Fibroblast of lung (primary cell): Measurements from ENCODE around the gene TNNI3. TPM values are rescaled to one million over a fixed set of nuclear protein-coding genes. Genes with fewer than 3 reads are reported as not detected.

Source experiments
- DNase-seq, 2 donors: peaks; one replicate each; pipeline versions ENCODE4 v3.0.0 to v3.0.0-alpha.2; 2010; ENCODE audit warnings: low read depth in 2 of 2
- H2AFZ ChIP-seq: 2 replicates; pipeline ENCODE4 v1.5.1; 2012; ENCODE audit warnings: low read length, control low read depth, inconsistent platforms
- H3K27ac ChIP-seq: 2 replicates; pipeline ENCODE4 v1.5.1; 2011; ENCODE audit warnings: low read length, control low read depth; ENCODE audit not compliant: insufficient read depth
- H3K27me3 ChIP-seq: 2 replicates; pipeline ENCODE4 v1.5.1; 2011; ENCODE audit warnings: mild to moderate bottlenecking, low read length; ENCODE audit not compliant: control insufficient read depth, insufficient read depth
- H3K36me3 ChIP-seq: 2 replicates; pipeline ENCODE4 v1.5.1; 2011; ENCODE audit warnings: low read length; ENCODE audit not compliant: control insufficient read depth, insufficient read depth
- H3K4me1 ChIP-seq: 2 replicates; pipeline ENCODE4 v1.5.1; 2011; ENCODE audit warnings: low read length; ENCODE audit not compliant: control insufficient read depth, insufficient read depth; ENCODE audit errors: extremely low read depth
- H3K4me2 ChIP-seq: 2 replicates; pipeline ENCODE4 v1.5.1; 2011; ENCODE audit warnings: low read length, control low read depth; ENCODE audit not compliant: insufficient read depth; ENCODE audit errors: extremely low read depth
- H3K4me3 ChIP-seq, 4 experiments: fragments of 200-600 bp in 1 of 4; sonication (generic) in 1 of 4; replicated peaks in 1 of 4; 2 replicates each; pipeline ENCODE4 v1.5.1; 2011 to 2016; ENCODE audit warnings: low read length in 4 of 4, low read depth in 3 of 4, mild to moderate bottlenecking in 3 of 4, control low read depth in 2 of 4, inconsistent platforms in 1 of 4, mixed read lengths in 1 of 4; ENCODE audit not compliant: insufficient read depth in 1 of 4; ENCODE audit errors: control extremely low read depth in 1 of 4
- H3K79me2 ChIP-seq: 2 replicates; pipeline ENCODE4 v1.5.1; 2012; ENCODE audit warnings: mild to moderate bottlenecking, low read length, inconsistent platforms; ENCODE audit not compliant: control insufficient read depth, insufficient read depth
- H3K9ac ChIP-seq: 2 replicates; pipeline ENCODE4 v1.5.1; 2011; ENCODE audit warnings: mild to moderate bottlenecking, low read length, control low read depth; ENCODE audit not compliant: insufficient read depth
- H3K9me3 ChIP-seq: 2 replicates; pipeline ENCODE4 v1.5.1; 2012; ENCODE audit warnings: low read depth, low read length; ENCODE audit not compliant: control insufficient read depth, insufficient read depth
- H4K20me1 ChIP-seq: 2 replicates; pipeline ENCODE4 v1.5.1; 2011; ENCODE audit warnings: low read length; ENCODE audit not compliant: control insufficient read depth, insufficient read depth; ENCODE audit errors: extremely low read depth
- EZH2 ChIP-seq: IDR thresholded peaks from 2 replicates; pipeline ENCODE4 v1.5.1; 2012; ENCODE audit warnings: low read length, control low read depth, mild to moderate bottlenecking; ENCODE audit errors: missing control alignments
- polyA plus RNA-seq, 2 donors: library from polyadenylated mRNA; depleted of rRNA in 1 of 2; stranded (reverse) in 1 of 2; unstranded in 1 of 2; fragments of >200 nt; gene quantifications; 2 replicates each; pipeline ENCODE4 v1.2.1, GENCODE V29; 2011 to 2012; ENCODE audit warnings: missing spikeins in 1 of 2
- total RNA-seq: library from RNA; depleted of rRNA; stranded (reverse); fragments of >200 nt; gene quantifications from 2 replicates; pipeline ENCODE4 v1.2.1, GENCODE V29; 2014
- TF ChIP-seq, protein P1 (sequence below), 2 donors: IDR thresholded peaks in 1 of 2; conservative IDR thresholded peaks in 1 of 2; 1 replicate in 1 of 2; 2 replicates in 1 of 2; pipeline ENCODE4 v1.5.1; 2011 to 2012; ENCODE audit warnings: low read length in 2 of 2, control low read depth in 1 of 2, inconsistent platforms in 1 of 2, low read depth in 1 of 2, mild to moderate bottlenecking in 1 of 2

The TNNI3 gene
- total and polyA plus RNA-seq, 2 donors (not counting 1 experiment from before 2014, with no cell fraction given), result not detected

DNA sequence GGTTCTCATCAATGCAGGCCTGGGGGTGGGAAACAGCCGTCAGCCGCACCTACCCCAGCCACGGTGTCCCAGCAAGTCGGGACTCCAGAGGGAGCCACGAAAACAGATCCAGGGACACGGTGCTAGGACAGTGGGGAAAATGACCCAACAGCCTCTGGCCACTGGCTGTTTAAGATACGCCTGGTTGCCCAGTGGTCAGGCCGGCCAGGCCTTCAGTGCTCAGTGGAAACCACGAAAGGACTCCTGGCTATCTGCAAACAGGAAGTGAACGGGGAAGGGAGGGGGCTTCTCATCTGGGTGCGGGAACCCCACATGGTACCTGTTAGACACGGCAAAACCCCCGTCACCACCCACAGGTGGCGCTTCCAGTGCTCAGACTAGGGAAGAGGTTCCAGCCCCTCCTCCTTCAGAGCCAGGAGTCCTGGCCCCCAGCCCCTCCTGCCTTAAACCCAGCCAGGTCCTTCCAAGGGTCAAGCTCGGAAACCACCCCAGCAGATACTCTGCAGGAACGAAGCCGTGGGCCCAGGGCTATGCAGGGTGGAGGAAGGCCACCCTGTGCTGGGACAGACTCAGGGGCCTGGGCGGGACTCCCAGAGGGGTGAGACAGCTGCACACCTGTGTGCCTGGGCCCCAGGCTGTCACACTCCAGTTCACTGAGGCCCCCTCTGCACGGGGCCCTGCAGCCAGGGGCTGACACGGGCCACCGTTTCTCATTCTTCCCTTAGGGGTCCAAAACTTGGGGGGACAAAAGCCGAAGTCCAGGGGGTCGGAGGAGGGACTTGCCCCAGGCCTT lies 44.6 kb downstream of the TNNI3 start:
- Histone ChIP-seq H2AFZ (no peak overlapping the region), H3K27ac (peak overlapping the region; percentile 85), H3K4me2 (no peak overlapping the region), H3K9me3 (no peaks in the 10 kb centered on the region), H3K79me2 (peaks cover 67% of the 10 kb centered on the region), H4K20me1 (no peaks in the 10 kb centered on the region), H3K27me3 (no peaks in the 10 kb centered on the region), H3K4me3 (peak overlapping the region in 1 of 4 experiments; percentile 28), H3K9ac (peak overlapping the region; percentile 48), H3K4me1 (peaks cover 17% of the 10 kb centered on the region), H3K36me3 (peaks cover 13% of the 10 kb centered on the region)
- TF ChIP-seq, protein P1, sequence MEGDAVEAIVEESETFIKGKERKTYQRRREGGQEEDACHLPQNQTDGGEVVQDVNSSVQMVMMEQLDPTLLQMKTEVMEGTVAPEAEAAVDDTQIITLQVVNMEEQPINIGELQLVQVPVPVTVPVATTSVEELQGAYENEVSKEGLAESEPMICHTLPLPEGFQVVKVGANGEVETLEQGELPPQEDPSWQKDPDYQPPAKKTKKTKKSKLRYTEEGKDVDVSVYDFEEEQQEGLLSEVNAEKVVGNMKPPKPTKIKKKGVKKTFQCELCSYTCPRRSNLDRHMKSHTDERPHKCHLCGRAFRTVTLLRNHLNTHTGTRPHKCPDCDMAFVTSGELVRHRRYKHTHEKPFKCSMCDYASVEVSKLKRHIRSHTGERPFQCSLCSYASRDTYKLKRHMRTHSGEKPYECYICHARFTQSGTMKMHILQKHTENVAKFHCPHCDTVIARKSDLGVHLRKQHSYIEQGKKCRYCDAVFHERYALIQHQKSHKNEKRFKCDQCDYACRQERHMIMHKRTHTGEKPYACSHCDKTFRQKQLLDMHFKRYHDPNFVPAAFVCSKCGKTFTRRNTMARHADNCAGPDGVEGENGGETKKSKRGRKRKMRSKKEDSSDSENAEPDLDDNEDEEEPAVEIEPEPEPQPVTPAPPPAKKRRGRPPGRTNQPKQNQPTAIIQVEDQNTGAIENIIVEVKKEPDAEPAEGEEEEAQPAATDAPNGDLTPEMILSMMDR (conservative IDR thresholded peaks at IDR 0.05 in 1 of 2, IDR thresholded peaks at IDR 0.05 in 1 of 2; ENCODE audit: low read depth in 1 of 2, low read length in 2 of 2), result no peak
- no peak for TF ChIP-seq EZH2
- DNase-seq, result no peak

DNA sequence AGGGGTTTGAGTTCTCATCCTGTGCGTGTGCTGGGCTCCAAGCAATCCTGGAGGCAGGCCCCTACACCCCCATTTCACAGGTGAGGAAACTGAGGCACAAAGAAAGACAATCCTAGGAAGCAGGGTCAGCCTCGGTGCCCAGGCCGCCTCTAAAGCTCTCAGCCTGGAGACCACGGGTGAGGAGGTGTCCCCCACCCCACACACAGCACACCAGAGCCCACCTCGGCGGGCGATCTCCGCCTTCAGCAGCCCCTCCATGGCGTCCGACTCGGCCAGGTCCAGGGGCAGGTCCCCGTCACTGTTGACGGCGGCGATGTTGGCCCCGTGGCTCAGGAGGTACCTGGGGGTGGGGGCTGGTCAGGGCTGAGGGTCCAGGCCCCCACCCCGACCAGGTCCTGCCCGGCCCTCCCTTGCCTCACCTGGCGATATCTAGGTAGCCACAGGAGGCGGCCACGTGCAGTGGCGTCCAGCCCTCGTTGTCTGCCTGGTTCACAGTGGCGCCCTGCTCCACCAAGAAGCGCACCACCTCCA lies 45.2 kb downstream of the TNNI3 start:
- no peak overlapping the region for H3K9ac ChIP-seq
- peak overlapping the region; percentile 85 for H3K27ac ChIP-seq
- no peaks in the 10 kb centered on the region for H3K27me3 ChIP-seq
- no peak overlapping the region for H2AFZ ChIP-seq
- H3K9me3 ChIP-seq, result no peaks in the 10 kb centered on the region
- no peak overlapping the region for H3K4me2 ChIP-seq
- peaks cover 67% of the 10 kb centered on the region for H3K79me2 ChIP-seq
- peaks cover 13% of the 10 kb centered on the region for H3K36me3 ChIP-seq
- H3K4me1 ChIP-seq, result peaks cover 17% of the 10 kb centered on the region
- no peak overlapping the region for H3K4me3 ChIP-seq
- DNase-seq, result no peak
- TF ChIP-seq EZH2, result no peak
- TF ChIP-seq, protein P1 (conservative IDR thresholded peaks at IDR 0.05 in 1 of 2, IDR thresholded peaks at IDR 0.05 in 1 of 2; ENCODE audit: low read depth in 1 of 2, low read length in 2 of 2), result no peak
- H4K20me1 ChIP-seq, result no peaks in the 10 kb centered on the region

DNA sequence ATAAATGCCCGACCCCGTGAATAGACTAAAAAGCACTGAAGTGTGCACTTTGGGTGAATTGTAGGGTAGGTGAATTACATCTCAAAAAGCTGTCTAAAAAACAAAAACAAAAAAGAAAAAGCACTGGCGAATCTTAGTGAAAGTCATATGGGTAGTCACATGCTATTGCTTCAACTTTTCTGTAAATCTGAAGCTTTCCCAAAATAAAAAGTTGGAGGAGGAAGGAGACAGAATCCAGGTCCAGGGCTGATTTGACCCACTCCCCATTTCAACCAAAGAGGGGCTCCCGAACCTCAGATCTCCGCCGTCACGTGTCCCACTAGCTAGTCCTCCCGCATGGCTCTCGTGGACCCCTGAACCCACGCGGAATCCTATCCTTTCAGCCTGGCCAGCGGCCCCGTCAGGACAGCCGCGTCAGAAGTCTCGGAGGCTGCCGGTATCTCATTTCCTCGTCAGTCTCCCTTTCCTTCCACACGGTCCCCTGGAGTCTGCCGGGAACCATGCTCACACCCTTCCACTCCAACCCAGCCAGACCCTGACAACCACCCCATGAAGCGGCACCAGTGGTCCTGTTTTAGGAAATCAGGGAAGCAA lies 46.2 kb downstream of the TNNI3 start:
- no peaks in the 10 kb centered on the region for H4K20me1 ChIP-seq

More for the DNA sequence above, 46.2 kb downstream of the TNNI3 start:
- peaks cover 13% of the 10 kb centered on the region for H3K36me3 ChIP-seq
- no peaks in the 10 kb centered on the region for H3K27me3 ChIP-seq
- H3K9ac ChIP-seq, result no peak overlapping the region
- no peak for DNase-seq
- no peak overlapping the region for H3K27ac ChIP-seq
- H3K4me2 ChIP-seq, result no peak overlapping the region
- peaks cover 17% of the 10 kb centered on the region for H3K4me1 ChIP-seq
- H3K4me3 ChIP-seq, result no peak overlapping the region
- no peak for TF ChIP-seq EZH2
- peaks cover 62% of the 10 kb centered on the region for H3K79me2 ChIP-seq
- no peaks in the 10 kb centered on the region for H3K9me3 ChIP-seq
- no peak overlapping the region for H2AFZ ChIP-seq
